GM23338 (cell line): ENCODE data around the gene MOB3C. TPM values are rescaled to one million over a fixed set of nuclear protein-coding genes. Genes with fewer than 3 reads are reported as not detected.

ENCODE experiments used
- ATAC-seq: fragments of 200-7000 bp; cut with Tn5 transposase; 3 replicates; pipeline ENCODE4 v1.9.1; 2020
- DNase-seq: peaks from one replicate; pipeline ENCODE4 v3.0.0-alpha.2; 2015; ENCODE audit warnings: low spot score
- H2AFZ ChIP-seq: fragments of 200-600 bp; sonication (generic); 2 replicates; pipeline ENCODE4 v1.8.0; 2016; ENCODE audit warnings: antibody characterized with exemption, mild to moderate bottlenecking, moderate library complexity
- H3F3A ChIP-seq: fragments of 200-600 bp; sonication (generic); replicated peaks from 2 replicates; pipeline ENCODE4 v1.8.0; 2017; ENCODE audit warnings: antibody characterized with exemption, mixed run types, low read depth
- H3K27ac ChIP-seq: fragments of 200-600 bp; sonication (generic); 2 replicates; pipeline ENCODE4 v1.6.1; 2016; ENCODE audit warnings: low read depth
- H3K27me3 ChIP-seq: fragments of 200-600 bp; sonication (generic); 2 replicates; pipeline ENCODE4 v1.8.0; 2016; ENCODE audit warnings: mild to moderate bottlenecking, mixed run types, moderate library complexity; ENCODE audit not compliant: insufficient read depth
- H3K36me3 ChIP-seq: fragments of 200-600 bp; sonication (generic); 2 replicates; pipeline ENCODE4 v1.8.0; 2016; ENCODE audit warnings: mild to moderate bottlenecking; ENCODE audit not compliant: insufficient read depth
- H3K4me1 ChIP-seq: fragments of 200-600 bp; sonication (generic); 2 replicates; pipeline ENCODE4 v1.8.0; 2016; ENCODE audit warnings: mild to moderate bottlenecking, moderate library complexity; ENCODE audit not compliant: insufficient read depth
- H3K4me2 ChIP-seq: fragments of 200-600 bp; sonication (generic); 2 replicates; pipeline ENCODE4 v1.7.1; 2017; ENCODE audit warnings: mixed run types
- H3K4me3 ChIP-seq: fragments of 200-600 bp; sonication (generic); 2 replicates; pipeline ENCODE4 v1.6.1; 2016; ENCODE audit warnings: mixed run types
- H3K79me2 ChIP-seq: fragments of 200-600 bp; sonication (generic); replicated peaks from 2 replicates; pipeline ENCODE4 v1.8.0; 2017; ENCODE audit warnings: mild to moderate bottlenecking; ENCODE audit not compliant: insufficient read depth
- H3K9me2 ChIP-seq: fragments of 200-600 bp; sonication (generic); 2 replicates; pipeline ENCODE4 v1.8.0; 2017; ENCODE audit not compliant: insufficient read depth
- H4K20me1 ChIP-seq: fragments of 200-600 bp; sonication (generic); replicated peaks from 2 replicates; pipeline ENCODE4 v1.8.0; 2017; ENCODE audit warnings: mild to moderate bottlenecking; ENCODE audit not compliant: insufficient read depth
- H3K27ac Mint-ChIP-seq: 2 replicates; pipeline ENCODE4 v1.8.0; 2020; ENCODE audit warnings: inconsistent platforms, mild to moderate bottlenecking, moderate library complexity, mixed read lengths
- H3K27me3 Mint-ChIP-seq: 3 replicates; pipeline ENCODE4 v1.8.0; 2022; ENCODE audit warnings: low read depth, mild to moderate bottlenecking, moderate library complexity, mixed read lengths, inconsistent platforms; ENCODE audit not compliant: insufficient read depth, poor library complexity
- H3K36me3 Mint-ChIP-seq: 3 replicates; pipeline ENCODE4 v1.8.0; 2021; ENCODE audit warnings: low read depth, mild to moderate bottlenecking, inconsistent platforms, moderate library complexity, mixed read lengths
- H3K4me1 Mint-ChIP-seq: 3 replicates; pipeline ENCODE4 v1.8.0; 2020; ENCODE audit warnings: mild to moderate bottlenecking, inconsistent platforms, mixed read lengths
- H3K4me3 Mint-ChIP-seq: 3 replicates; pipeline ENCODE4 v1.8.0; 2021; ENCODE audit warnings: moderate library complexity, mild to moderate bottlenecking, inconsistent platforms, mixed read lengths
- H3K9me3 Mint-ChIP-seq: 3 replicates; pipeline ENCODE4 v1.8.0; 2020; ENCODE audit warnings: moderate library complexity, mild to moderate bottlenecking, inconsistent platforms, mixed read lengths
- CREB1 ChIP-seq: fragments of 250-450 bp; sonication (Bioruptor Pico); IDR thresholded peaks from 2 replicates; pipeline ENCODE4 v1.5.0; 2020; ENCODE audit warnings: low read depth, mild to moderate bottlenecking, moderate library complexity
- ETS1 ChIP-seq: IDR thresholded peaks from 2 replicates; pipeline ENCODE4 v1.6.1; 2016; ENCODE audit warnings: antibody characterized with exemption
- EZH2phosphoT487 ChIP-seq: fragments of 200-600 bp; sonication (generic); IDR thresholded peaks from one replicate; pipeline ENCODE4 v1.8.1; 2018; ENCODE audit warnings: antibody characterized with exemption; ENCODE audit not compliant: unreplicated experiment
- JUNB ChIP-seq: IDR thresholded peaks from one replicate; pipeline ENCODE4 v1.6.1; 2016; ENCODE audit warnings: antibody characterized with exemption; ENCODE audit not compliant: unreplicated experiment
- NANOG ChIP-seq: IDR thresholded peaks from 2 replicates; pipeline ENCODE4 v1.6.1; 2016; ENCODE audit warnings: antibody characterized with exemption, borderline replicate concordance
- POLR2AphosphoS5 ChIP-seq: IDR thresholded peaks from 2 replicates; pipeline ENCODE4 v1.6.1; 2016; ENCODE audit warnings: antibody characterized with exemption, low read depth
- REST ChIP-seq: IDR thresholded peaks from one replicate; pipeline ENCODE4 v1.6.1; 2018; ENCODE audit warnings: antibody characterized with exemption; ENCODE audit not compliant: unreplicated experiment
- STAT1 ChIP-seq: IDR thresholded peaks from one replicate; pipeline ENCODE4 v1.6.1; 2016; ENCODE audit warnings: antibody characterized with exemption; ENCODE audit not compliant: unreplicated experiment
- ZNF331 ChIP-seq: fragments of 250-450 bp; sonication (Bioruptor Pico); IDR thresholded peaks from 2 replicates; pipeline ENCODE4 v1.5.0; 2020; ENCODE audit warnings: low read depth, mild to moderate bottlenecking, moderate library complexity
- polyA plus RNA-seq: library from polyadenylated mRNA; unstranded; fragments of >200 nt; fragmentation: Nextera tagmentation; extraction: Ambion mirVana; gene quantifications from 2 replicates; pipeline ENCODE4 v1.2.1, GENCODE V29; 2016
- total RNA-seq: library from RNA; depleted of rRNA; stranded (reverse); fragments of >200 nt; shearing (Covaris generic); gene quantifications from 2 replicates; pipeline ENCODE4 v1.2.3, GENCODE V29; 2014

The MOB3C gene
- total and polyA plus RNA-seq, 2 experiments from 2014 or later: 1.1 to 6.2 TPM

- Mint-ChIP-seq H3K27ac (no peak overlapping the region), H3K4me3 (peak overlapping the region; percentile 85), H3K9me3 (no peaks in the 10 kb centered on the region), H3K4me1 (peaks cover 60% of the 10 kb centered on the region), H3K27me3 (peaks cover 26% of the 10 kb centered on the region), H3K36me3 (no peaks in the 10 kb centered on the region; the same call in 1 of the 3 replicates)
- Histone ChIP-seq H3K27me3 (peaks cover 20% of the 10 kb centered on the region), H3K4me1 (peaks cover 34% of the 10 kb centered on the region), H3K4me3 (peak overlapping the region; percentile 85), H3K27ac (no peak overlapping the region), H4K20me1 (no peaks in the 10 kb centered on the region), H3K79me2 (no peaks in the 10 kb centered on the region), H3K9me2 (no peaks in the 10 kb centered on the region), H3F3A (no peaks in the 10 kb centered on the region), H2AFZ (peak overlapping the region; percentile 89; the same call in 1 of the 2 replicates), H3K4me2 (peak overlapping the region; percentile 94), H3K36me3 (no peaks in the 10 kb centered on the region)
- ATAC-seq: no peak
- no peak for DNase-seq
- TF ChIP-seq EZH2phosphoT487 (no peak), REST (no peak), POLR2AphosphoS5 (no peak), STAT1 (no peak), ETS1 (no peak), CREB1 (CRISPR knock-in tag) (no peak), JUNB (no peak), NANOG (no peak), ZNF331 (CRISPR knock-in tag) (no peak)
These were observed 876 bp downstream of the MOB3C start for GRCh38 chr1:46615735-46616134.

GRCh38 chr1:46615088-46615487, 1.5 kb downstream of the MOB3C start:
- Histone ChIP-seq H3K4me1 (peaks cover 34% of the 10 kb centered on the region), H3F3A (no peaks in the 10 kb centered on the region), H3K36me3 (no peaks in the 10 kb centered on the region), H4K20me1 (no peaks in the 10 kb centered on the region), H3K4me3 (no peak overlapping the region), H3K79me2 (no peaks in the 10 kb centered on the region), H3K27me3 (peaks cover 20% of the 10 kb centered on the region), H3K27ac (no peak overlapping the region), H3K4me2 (no peak overlapping the region), H3K9me2 (no peaks in the 10 kb centered on the region), H2AFZ (no peak overlapping the region)
- no peak for TF ChIP-seq POLR2AphosphoS5
- no peak for TF ChIP-seq JUNB
- ATAC-seq (no peak), DNase-seq (no peak)
- H3K27ac Mint-ChIP-seq: no peak overlapping the region
- peak overlapping the region; percentile 85; the same call in 1 of the 3 replicates for H3K4me3 Mint-ChIP-seq
- no peaks in the 10 kb centered on the region for H3K9me3 Mint-ChIP-seq
- H3K4me1 Mint-ChIP-seq: peaks cover 60% of the 10 kb centered on the region
- peaks cover 26% of the 10 kb centered on the region for H3K27me3 Mint-ChIP-seq
- H3K36me3 Mint-ChIP-seq: peaks cover under 1% of the 10 kb centered on the region; the same call in 2 of the 3 replicates
